ENCODE results near the gene PPOX. TPM values are rescaled to one million over a fixed set of nuclear protein-coding genes. Genes with fewer than 3 reads are reported as not detected.

The PPOX gene
- total RNA-seq, 2 donors from 2014 or later: 13.8 to 42.6 TPM

DNA sequence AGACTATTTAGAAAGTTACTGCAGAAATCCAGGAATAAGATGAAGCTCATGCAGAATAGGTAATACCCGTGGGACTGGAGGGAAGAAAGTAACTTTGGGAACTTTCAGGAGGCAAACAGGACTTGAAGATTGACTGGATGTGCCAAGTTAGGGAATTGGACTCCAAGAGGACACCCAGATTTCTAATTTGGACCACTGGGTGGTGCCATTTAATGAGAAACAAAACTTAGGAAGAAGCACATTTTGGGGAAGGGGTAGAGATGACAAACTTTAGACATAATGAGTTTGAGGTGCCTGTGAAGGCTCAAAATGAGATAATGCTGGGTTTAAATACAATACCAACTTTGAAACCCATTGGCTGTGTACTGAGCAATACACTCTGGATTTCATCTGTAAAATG, 14.4 kb downstream of the PPOX start:
- 68% methylated on average over 1 of the region's 1 CpG for WGBS

DNA sequence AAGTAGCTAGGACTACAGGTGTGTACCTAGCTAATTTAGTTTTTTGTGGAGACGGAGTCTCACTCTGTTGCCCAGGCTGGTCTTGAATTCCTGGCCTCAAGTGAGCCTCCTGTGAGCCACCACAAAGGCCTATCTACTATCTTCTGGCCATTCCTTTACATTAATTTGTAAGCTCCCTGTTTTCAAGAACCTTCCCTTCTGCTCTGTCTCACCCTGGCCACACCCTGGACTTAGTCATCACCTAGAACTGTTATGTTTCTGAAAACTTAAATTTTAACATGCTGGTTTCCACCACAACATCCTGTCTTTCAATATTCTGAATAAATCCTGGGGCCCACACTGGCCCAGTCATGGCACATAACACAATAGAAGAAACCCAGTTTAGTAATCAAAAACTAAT, 16.0 kb downstream of the PPOX start:
- WGBS: 96% methylated on average over 1 of the region's 1 CpG
- Histone ChIP-seq H3K27me3 (replicated peaks; ENCODE audit: insufficient read depth) (no peaks in the 10 kb centered on the region), H3K36me3 (no peaks in the 10 kb centered on the region), H3K4me1 (replicated peaks) (no peaks in the 10 kb centered on the region), H3K9me3 (no peaks in the 10 kb centered on the region), H3K4me3 (no peak overlapping the region), H3K27ac (no peak overlapping the region)
- DNase-seq (ENCODE audit: low spot score): no peak
- TF ChIP-seq POLR2A (IDR thresholded peaks at IDR 0.05): no peak
- no peak for TF ChIP-seq CTCF (IDR thresholded peaks at IDR 0.05)
- intact Hi-C loops (cut with DNase I): no loop called here

More for the DNA sequence above, 14.4 kb downstream of the PPOX start:
- no peaks in the 10 kb centered on the region for H3K27me3 ChIP-seq (replicated peaks; ENCODE audit: insufficient read depth)
- no peak for DNase-seq (ENCODE audit: low spot score)
- no peak overlapping the region for H3K27ac ChIP-seq
- no peak overlapping the region for H3K4me3 ChIP-seq
- intact Hi-C loops (cut with DNase I): no loop called here
- H3K36me3 ChIP-seq: no peaks in the 10 kb centered on the region
- TF ChIP-seq CTCF (IDR thresholded peaks at IDR 0.05) (peak in 1 of 4 experiments; percentile 12), POLR2AphosphoS5 (IDR thresholded peaks at IDR 0.05) (no peak)
- no peaks in the 10 kb centered on the region for H3K9me3 ChIP-seq
- H3K4me1 ChIP-seq (replicated peaks): no peaks in the 10 kb centered on the region

GRCh38 chr1:161185282-161185682, 19.1 kb downstream of the PPOX start:
- intact Hi-C loops (cut with DNase I): no loop called here
- H3K4me1 ChIP-seq (replicated peaks): no peaks in the 10 kb centered on the region
- H3K4me3 ChIP-seq: no peak overlapping the region
- TF ChIP-seq POLR2AphosphoS5 (IDR thresholded peaks at IDR 0.05): peak; percentile 22
- no peak for TF ChIP-seq CTCF (IDR thresholded peaks at IDR 0.05)
- DNase-seq (ENCODE audit: low spot score): no peak
- H3K27me3 ChIP-seq (replicated peaks; ENCODE audit: insufficient read depth): no peaks in the 10 kb centered on the region
- H3K36me3 ChIP-seq: no peaks in the 10 kb centered on the region
- H3K9me3 ChIP-seq: no peaks in the 10 kb centered on the region
- WGBS: 13% methylated on average over 3 of the region's 3 CpGs
- H3K27ac ChIP-seq: no peak overlapping the region

GRCh38 chr1:161185732-161186311, 19.6 kb downstream of the PPOX start:
- H3K4me3 ChIP-seq: no peak overlapping the region
- intact Hi-C loops (cut with DNase I): no loop called here
- no peaks in the 10 kb centered on the region for H3K27me3 ChIP-seq (replicated peaks; ENCODE audit: insufficient read depth)
- H3K4me1 ChIP-seq (replicated peaks): no peaks in the 10 kb centered on the region
- no peaks in the 10 kb centered on the region for H3K9me3 ChIP-seq
- H3K27ac ChIP-seq: no peak overlapping the region
- H3K36me3 ChIP-seq: no peaks in the 10 kb centered on the region
- no peak for DNase-seq (ENCODE audit: low spot score)
- TF ChIP-seq CTCF (IDR thresholded peaks at IDR 0.05) (no peak), POLR2AphosphoS5 (IDR thresholded peaks at IDR 0.05) (no peak)
- 61% methylated on average over 2 of the region's 2 CpGs for WGBS

DNA sequence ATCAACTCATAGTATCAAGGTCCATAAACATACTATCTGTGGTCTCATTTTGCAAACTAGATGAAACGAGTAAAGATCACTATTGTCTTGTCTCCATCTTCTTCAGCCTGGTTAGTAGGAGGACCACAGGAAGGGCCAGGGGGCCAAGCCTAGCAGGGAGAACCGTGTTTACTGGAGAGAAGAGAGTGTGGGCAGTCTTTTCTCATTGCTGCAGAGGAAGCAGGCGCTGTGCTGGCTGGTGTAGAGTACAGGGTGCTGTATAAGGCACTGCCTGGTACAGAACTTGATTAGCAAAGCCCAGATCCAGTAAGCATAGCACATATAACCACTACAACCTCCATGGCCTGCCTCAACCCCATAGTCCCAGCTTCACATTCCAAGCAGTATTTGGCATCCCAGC, 21.1 kb downstream of the PPOX start:
- Histone ChIP-seq H3K27me3 (replicated peaks; ENCODE audit: insufficient read depth) (no peaks in the 10 kb centered on the region), H3K9me3 (no peaks in the 10 kb centered on the region), H3K36me3 (no peaks in the 10 kb centered on the region), H3K4me1 (replicated peaks) (no peaks in the 10 kb centered on the region), H3K27ac (no peak overlapping the region), H3K4me3 (no peak overlapping the region)
- DNase-seq (ENCODE audit: low spot score): no peak
- WGBS: 81% methylated on average over 3 of the region's 3 CpGs
- intact Hi-C loops (cut with DNase I): no loop called here
- TF ChIP-seq POLR2A (IDR thresholded peaks at IDR 0.05): no peak
- TF ChIP-seq POLR2AphosphoS5 (IDR thresholded peaks at IDR 0.05): no peak
- no peak for TF ChIP-seq CTCF (IDR thresholded peaks at IDR 0.05)

All from prostate gland (tissue), 2 donors.